ENCODE measurements around the gene NBPF3.
"Not testable (repeated sequence)": the region's sequence is repeated elsewhere in the genome, so short reads cannot be mapped to it uniquely, and the experiment has no call there.

Gene NBPF3

DNA sequence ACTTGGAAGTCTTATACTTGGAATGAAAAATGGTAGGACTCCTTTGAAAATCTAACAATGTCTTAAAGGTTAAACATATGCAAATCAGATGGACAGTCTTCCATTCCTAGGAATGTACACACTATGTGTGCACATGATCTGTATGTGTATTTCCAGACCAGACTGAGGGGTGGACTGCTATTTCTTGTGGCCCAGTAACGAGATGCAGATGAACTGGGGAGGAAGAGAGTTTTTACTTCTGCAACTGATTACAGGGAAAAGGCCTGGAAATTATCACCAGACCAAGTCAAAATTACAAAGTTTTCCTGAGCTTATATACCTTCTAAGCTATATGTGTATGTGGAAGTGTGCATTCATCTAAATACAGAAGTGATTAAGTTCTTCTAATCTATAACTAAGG is 17.7 kb downstream of the NBPF3 start:
- Histone ChIP-seq H3K4me3 (ENCODE audit: insufficient read depth, low read depth, low read length) (no peak overlapping the region), H3K27me3 (ENCODE audit: control insufficient read depth, insufficient read depth, low read length, poor library complexity, severe bottlenecking) (no peaks in the 10 kb centered on the region), H3K9me3 (ENCODE audit: control insufficient read depth, low read length) (no peaks in the 10 kb centered on the region), H3K27ac (ENCODE audit: insufficient read depth, low read depth, low read length, poor library complexity, severe bottlenecking) (no peak overlapping the region), H3K4me1 (ENCODE audit: control insufficient read depth, insufficient read depth, low read length) (no peaks in the 10 kb centered on the region), H3K36me3 (ENCODE audit: control insufficient read depth, insufficient read depth, low read length) (no peaks in the 10 kb centered on the region)
- WGBS, 2 experiments: 83 to 94% methylated on average over 1 of the region's 1 CpG

DNA sequence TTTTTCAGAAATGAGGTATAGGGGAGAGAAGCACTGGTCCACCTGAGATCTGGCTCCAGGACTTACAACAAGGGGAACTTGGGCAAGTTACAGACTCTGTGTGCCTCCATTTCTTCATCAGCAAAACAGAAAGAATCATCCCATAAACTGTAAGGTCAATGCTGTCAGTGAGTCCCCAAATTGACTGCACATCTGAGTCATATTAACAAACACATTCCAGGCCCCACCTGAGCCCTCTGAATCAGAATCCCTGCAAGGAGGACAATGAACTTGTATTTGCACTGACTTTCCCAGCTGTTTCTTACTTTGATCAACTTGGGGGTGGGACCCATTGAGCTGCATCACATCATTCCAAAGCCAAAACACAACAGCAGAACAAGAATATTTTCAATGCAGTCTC is 25.2 kb downstream of the NBPF3 start:
- not testable (repeated sequence) for H3K9me3 ChIP-seq (ENCODE audit: control insufficient read depth, low read length); H3K27ac ChIP-seq (ENCODE audit: insufficient read depth, low read depth, low read length, poor library complexity, severe bottlenecking); H3K36me3 ChIP-seq (ENCODE audit: control insufficient read depth, insufficient read depth, low read length); H3K4me1 ChIP-seq (ENCODE audit: control insufficient read depth, insufficient read depth, low read length); H3K4me3 ChIP-seq (ENCODE audit: insufficient read depth, low read depth, low read length); H3K27me3 ChIP-seq (ENCODE audit: control insufficient read depth, insufficient read depth, low read length, poor library complexity, severe bottlenecking)

DNA sequence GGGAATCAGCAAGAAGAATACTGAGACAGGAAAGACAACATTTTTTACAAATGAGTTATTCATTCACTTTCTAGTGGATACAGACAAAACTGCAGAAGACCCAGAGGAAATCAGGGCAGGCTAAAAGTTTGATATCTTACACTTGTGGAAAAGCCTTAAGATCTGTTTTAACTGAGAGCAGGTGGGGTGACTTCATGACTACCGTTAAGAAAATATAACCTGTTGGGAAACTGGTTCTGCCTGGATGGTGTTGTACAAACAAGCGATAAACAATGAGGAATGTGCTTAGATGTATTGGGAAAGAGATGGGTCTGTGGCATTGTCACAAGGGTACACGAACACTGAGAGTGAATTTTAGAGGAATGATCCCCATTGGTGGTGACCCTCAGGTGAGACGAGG is 28.0 kb downstream of the NBPF3 start:
- H3K36me3 ChIP-seq (ENCODE audit: control insufficient read depth, insufficient read depth, low read length); H3K4me1 ChIP-seq (ENCODE audit: control insufficient read depth, insufficient read depth, low read length); H3K9me3 ChIP-seq (ENCODE audit: control insufficient read depth, low read length); H3K4me3 ChIP-seq (ENCODE audit: insufficient read depth, low read depth, low read length); H3K27ac ChIP-seq (ENCODE audit: insufficient read depth, low read depth, low read length, poor library complexity, severe bottlenecking); H3K27me3 ChIP-seq (ENCODE audit: control insufficient read depth, insufficient read depth, low read length, poor library complexity, severe bottlenecking): not testable (repeated sequence)
- WGBS, 2 experiments: 86 to 88% methylated on average over 4 of the region's 4 CpGs

DNA sequence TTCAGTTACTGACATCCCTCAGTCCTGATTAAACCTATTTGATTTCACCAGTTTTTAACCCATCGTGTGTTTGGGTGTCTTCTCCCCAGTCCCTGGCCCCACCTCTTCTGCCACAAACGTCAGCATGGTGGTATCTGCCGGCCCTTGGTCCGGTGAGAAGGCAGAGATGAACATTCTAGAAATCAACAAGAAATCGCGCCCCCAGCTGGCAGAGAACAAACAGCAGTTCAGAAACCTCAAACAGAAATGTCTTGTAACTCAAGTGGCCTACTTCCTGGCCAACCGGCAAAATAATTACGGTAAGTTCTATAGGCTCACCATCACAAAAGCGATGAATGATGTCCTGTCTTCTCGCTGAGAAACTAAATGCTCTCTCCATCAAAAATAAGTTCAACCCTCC is 28.7 kb downstream of the NBPF3 start:
- no peaks in the 10 kb centered on the region for H3K9me3 ChIP-seq (ENCODE audit: control insufficient read depth, low read length)
- 70 to 71% methylated on average over 10 of the region's 10 CpGs for WGBS, 2 experiments
- H3K27me3 ChIP-seq (ENCODE audit: control insufficient read depth, insufficient read depth, low read length, poor library complexity, severe bottlenecking): no peaks in the 10 kb centered on the region
- no peaks in the 10 kb centered on the region for H3K4me1 ChIP-seq (ENCODE audit: control insufficient read depth, insufficient read depth, low read length)
- H3K4me3 ChIP-seq (ENCODE audit: insufficient read depth, low read depth, low read length): no peak overlapping the region
- no peaks in the 10 kb centered on the region for H3K36me3 ChIP-seq (ENCODE audit: control insufficient read depth, insufficient read depth, low read length)
- no peak overlapping the region for H3K27ac ChIP-seq (ENCODE audit: insufficient read depth, low read depth, low read length, poor library complexity, severe bottlenecking)

DNA sequence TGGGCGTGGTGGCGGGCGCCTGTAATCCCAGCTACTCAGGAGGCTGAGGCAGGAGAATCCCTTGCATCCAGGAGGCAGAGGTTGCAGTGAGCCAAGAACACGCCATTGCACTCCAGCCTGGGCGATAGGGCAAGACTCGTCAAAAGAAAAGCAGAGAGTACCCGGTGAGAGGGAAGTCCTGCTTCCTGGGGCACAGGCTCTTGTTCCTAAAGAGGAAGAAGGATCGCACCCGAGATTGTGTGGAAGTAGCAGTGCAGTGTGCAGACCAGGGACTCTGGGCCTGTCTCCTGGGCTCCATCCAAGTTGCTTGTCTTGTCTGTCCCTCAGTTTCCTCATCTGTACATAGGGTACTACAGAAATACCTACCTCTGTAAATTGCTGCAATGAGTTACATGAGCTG is 29.6 kb downstream of the NBPF3 start:
- Histone ChIP-seq H3K27ac (ENCODE audit: insufficient read depth, low read depth, low read length, poor library complexity, severe bottlenecking) (no peak overlapping the region), H3K9me3 (ENCODE audit: control insufficient read depth, low read length) (no peaks in the 10 kb centered on the region), H3K36me3 (ENCODE audit: control insufficient read depth, insufficient read depth, low read length) (no peaks in the 10 kb centered on the region), H3K4me3 (ENCODE audit: insufficient read depth, low read depth, low read length) (no peak overlapping the region), H3K27me3 (ENCODE audit: control insufficient read depth, insufficient read depth, low read length, poor library complexity, severe bottlenecking) (no peaks in the 10 kb centered on the region), H3K4me1 (ENCODE audit: control insufficient read depth, insufficient read depth, low read length) (no peaks in the 10 kb centered on the region)
- 94% methylated on average over 9 of the region's 9 CpGs for WGBS, 2 experiments

DNA sequence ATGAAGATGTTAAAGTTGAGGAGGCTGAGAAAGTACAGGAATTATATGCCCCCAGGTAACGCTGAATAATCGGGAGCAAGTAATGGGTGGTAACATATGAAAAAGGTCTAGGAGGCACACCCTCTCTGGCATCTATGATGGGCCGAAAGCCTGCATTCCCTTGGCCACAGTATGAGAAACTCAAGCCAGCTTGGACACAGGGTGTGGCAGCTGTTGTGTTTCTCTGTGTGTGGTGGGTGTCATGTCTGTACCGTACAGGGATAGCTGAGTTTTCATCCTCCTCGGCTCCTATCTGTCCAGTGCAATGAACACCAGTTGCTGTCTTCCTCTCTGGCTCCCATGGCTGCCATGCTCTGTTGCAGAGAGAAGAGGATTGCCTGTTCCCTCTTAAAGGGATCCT is 32.9 kb downstream of the NBPF3 start:
- H3K9me3 ChIP-seq (ENCODE audit: control insufficient read depth, low read length): no peaks in the 10 kb centered on the region
- WGBS, 2 experiments: 93 to 99% methylated on average over 5 of the region's 5 CpGs
- no peaks in the 10 kb centered on the region for H3K27me3 ChIP-seq (ENCODE audit: control insufficient read depth, insufficient read depth, low read length, poor library complexity, severe bottlenecking)
- no peaks in the 10 kb centered on the region for H3K36me3 ChIP-seq (ENCODE audit: control insufficient read depth, insufficient read depth, low read length)
- H3K27ac ChIP-seq (ENCODE audit: insufficient read depth, low read depth, low read length, poor library complexity, severe bottlenecking): no peak overlapping the region
- no peak overlapping the region for H3K4me3 ChIP-seq (ENCODE audit: insufficient read depth, low read depth, low read length)
- no peaks in the 10 kb centered on the region for H3K4me1 ChIP-seq (ENCODE audit: control insufficient read depth, insufficient read depth, low read length)

DNA sequence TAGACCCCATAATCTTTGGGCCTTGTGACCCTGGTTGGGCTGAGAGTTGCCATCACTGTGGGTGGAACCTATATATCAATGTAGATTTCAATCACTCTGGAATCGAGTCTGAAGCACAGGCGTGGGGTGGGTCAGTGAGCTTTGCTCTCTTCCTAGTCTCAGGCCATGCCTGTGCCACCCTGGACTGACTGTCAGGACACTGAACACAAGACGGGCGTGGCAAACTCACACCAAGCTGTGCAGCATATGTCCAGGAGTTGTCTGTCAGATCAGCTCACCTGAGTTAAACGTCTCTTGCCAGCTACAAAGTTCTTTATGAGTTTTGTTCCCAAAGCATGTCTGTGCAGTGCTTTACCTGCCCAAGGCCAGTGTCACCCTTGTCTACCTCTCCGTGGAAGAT is 38.4 kb downstream of the NBPF3 start:
- 94% methylated on average over 6 of the region's 6 CpGs for WGBS, 2 experiments
- no peak overlapping the region for H3K27ac ChIP-seq (ENCODE audit: insufficient read depth, low read depth, low read length, poor library complexity, severe bottlenecking)
- no peaks in the 10 kb centered on the region for H3K9me3 ChIP-seq (ENCODE audit: control insufficient read depth, low read length)
- peaks cover 6% of the 10 kb centered on the region for H3K36me3 ChIP-seq (ENCODE audit: control insufficient read depth, insufficient read depth, low read length)
- H3K27me3 ChIP-seq (ENCODE audit: control insufficient read depth, insufficient read depth, low read length, poor library complexity, severe bottlenecking): peaks cover 5% of the 10 kb centered on the region
- no peaks in the 10 kb centered on the region for H3K4me1 ChIP-seq (ENCODE audit: control insufficient read depth, insufficient read depth, low read length)
- H3K4me3 ChIP-seq (ENCODE audit: insufficient read depth, low read depth, low read length): no peak overlapping the region

DNA sequence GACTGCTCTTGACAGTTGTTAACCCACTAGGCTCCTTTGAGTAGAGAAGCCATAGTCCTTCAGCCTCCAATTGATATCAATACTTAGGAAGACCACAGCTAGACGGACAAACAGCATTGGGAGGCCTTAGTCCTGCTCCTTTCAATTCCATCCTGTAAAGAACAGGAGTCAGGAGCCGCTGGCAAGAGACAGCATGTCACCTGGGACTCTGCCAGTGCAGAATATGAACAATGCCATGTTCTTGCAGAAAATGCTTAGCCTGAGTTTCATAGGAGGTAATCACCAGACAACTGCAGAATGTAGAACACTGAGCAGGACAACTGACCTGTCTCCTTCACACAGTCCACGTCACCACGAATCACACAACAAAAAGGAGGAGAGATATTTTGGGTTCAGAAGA is 43.9 kb downstream of the NBPF3 start:
- 92 to 95% methylated on average over 2 of the region's 4 CpGs for WGBS, 2 experiments

DNA sequence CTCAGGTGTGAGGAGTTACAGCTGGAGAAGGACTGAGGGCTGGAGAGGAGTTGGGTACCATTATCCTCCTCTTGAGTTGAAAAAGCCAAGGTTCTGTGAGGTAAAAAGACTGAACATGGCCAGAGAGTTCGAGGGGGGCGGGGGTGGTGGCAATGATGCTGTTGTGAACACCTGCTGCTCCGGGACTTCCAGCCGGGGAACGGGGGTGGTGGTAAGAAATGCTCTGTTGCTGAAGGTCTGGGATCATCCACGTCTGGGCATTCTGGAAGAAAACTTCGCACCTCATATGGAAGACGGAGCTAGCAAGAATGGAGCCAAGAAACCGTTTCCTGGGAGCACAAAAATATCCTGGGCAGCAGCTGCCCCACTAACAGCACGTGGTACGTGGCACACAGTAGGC is 49.2 kb downstream of the NBPF3 start:
- H3K4me1 ChIP-seq (ENCODE audit: control insufficient read depth, insufficient read depth, low read length): no peaks in the 10 kb centered on the region
- H3K9me3 ChIP-seq (ENCODE audit: control insufficient read depth, low read length): peaks cover 2% of the 10 kb centered on the region
- no peaks in the 10 kb centered on the region for H3K36me3 ChIP-seq (ENCODE audit: control insufficient read depth, insufficient read depth, low read length)
- no peak overlapping the region for H3K27ac ChIP-seq (ENCODE audit: insufficient read depth, low read depth, low read length, poor library complexity, severe bottlenecking)
- no peak overlapping the region for H3K4me3 ChIP-seq (ENCODE audit: insufficient read depth, low read depth, low read length)
- H3K27me3 ChIP-seq (ENCODE audit: control insufficient read depth, insufficient read depth, low read length, poor library complexity, severe bottlenecking): no peaks in the 10 kb centered on the region
- 95 to 97% methylated on average over 11 of the region's 11 CpGs for WGBS, 2 experiments

More for the DNA sequence above, 43.9 kb downstream of the NBPF3 start:
- not testable (repeated sequence) for H3K27ac ChIP-seq (ENCODE audit: insufficient read depth, low read depth, low read length, poor library complexity, severe bottlenecking); H3K36me3 ChIP-seq (ENCODE audit: control insufficient read depth, insufficient read depth, low read length); H3K4me3 ChIP-seq (ENCODE audit: insufficient read depth, low read depth, low read length); H3K9me3 ChIP-seq (ENCODE audit: control insufficient read depth, low read length); H3K4me1 ChIP-seq (ENCODE audit: control insufficient read depth, insufficient read depth, low read length); H3K27me3 ChIP-seq (ENCODE audit: control insufficient read depth, insufficient read depth, low read length, poor library complexity, severe bottlenecking)

DNA sequence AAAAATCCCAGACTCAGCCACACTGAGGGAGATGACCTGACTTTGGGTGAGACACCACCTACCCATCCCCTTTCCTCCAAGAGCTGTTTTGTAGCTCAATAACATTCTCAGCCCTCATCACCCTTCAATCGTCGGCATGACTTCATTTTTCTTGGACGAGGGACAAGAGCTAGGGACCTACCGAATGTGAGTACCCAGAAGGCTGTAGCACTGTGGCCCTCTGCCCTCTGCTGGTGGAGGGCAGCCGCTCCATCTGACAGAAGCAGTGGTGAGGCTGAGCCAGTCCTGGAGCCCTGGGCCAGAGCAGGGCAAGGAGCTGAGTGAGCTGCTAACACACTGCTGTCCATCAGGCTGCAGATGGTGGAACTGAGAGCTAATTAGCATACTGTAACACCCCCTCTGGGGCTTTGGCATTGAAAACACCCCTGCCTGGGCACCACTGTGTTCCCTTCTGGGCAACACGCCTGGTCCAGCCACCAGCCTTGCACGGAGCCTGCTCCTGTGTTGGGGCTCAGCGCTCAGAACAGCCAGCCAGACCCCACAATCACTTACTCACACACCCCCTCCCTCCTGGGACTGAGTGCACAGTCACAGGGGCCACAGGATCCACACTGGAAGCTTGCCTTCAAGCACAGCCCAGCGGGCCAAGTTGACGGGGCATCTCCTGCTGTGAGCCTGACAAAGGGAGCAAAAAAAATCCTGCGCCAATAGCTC is 51.0 kb downstream of the NBPF3 start:
- Histone ChIP-seq H3K4me3 (ENCODE audit: insufficient read depth, low read depth, low read length) (no peak overlapping the region), H3K36me3 (ENCODE audit: control insufficient read depth, insufficient read depth, low read length) (no peaks in the 10 kb centered on the region), H3K4me1 (ENCODE audit: control insufficient read depth, insufficient read depth, low read length) (no peaks in the 10 kb centered on the region), H3K27ac (ENCODE audit: insufficient read depth, low read depth, low read length, poor library complexity, severe bottlenecking) (no peak overlapping the region), H3K9me3 (ENCODE audit: control insufficient read depth, low read length) (peaks cover 2% of the 10 kb centered on the region), H3K27me3 (ENCODE audit: control insufficient read depth, insufficient read depth, low read length, poor library complexity, severe bottlenecking) (no peaks in the 10 kb centered on the region)
- WGBS, 2 experiments: 93% methylated on average over 11 of the region's 11 CpGs

All from ectodermal cell (in vitro differentiated cells).